GM12892 (cell line): ENCODE measurements around the gene ARHGEF11.

ENCODE experiments used
- POLR2A ChIP-seq: IDR thresholded peaks from 2 replicates; pipeline ENCODE4 v1.6.1; 2011; ENCODE audit warnings: low read depth, low read length, control low read depth
- POLR2AphosphoS5 ChIP-seq: IDR thresholded peaks from 2 replicates; pipeline ENCODE4 v1.6.1; 2011; ENCODE audit warnings: low read depth, low read length, control low read depth
- TAF1 ChIP-seq: IDR thresholded peaks from 2 replicates; pipeline ENCODE4 v1.6.1; 2011; ENCODE audit warnings: low read depth, mild to moderate bottlenecking, control low read depth, low read length, borderline replicate concordance

GRCh38 chr1:157047062-157047410, 1.5 kb upstream of the ARHGEF11 start:
- TF ChIP-seq POLR2AphosphoS5: no peak
- TF ChIP-seq POLR2A: no peak
- TF ChIP-seq TAF1: no peak
